NCI-H1092 (cell line): ENCODE results near the gene PCDHB5.
"Not testable (repeated sequence)": the region's sequence is repeated elsewhere in the genome, so short reads cannot be mapped to it uniquely, and the experiment has no call there.

Experiments
- DNase-seq: peaks from one replicate; lab custom pipeline; 2025; lab: John Stamatoyannopoulos, UW

Gene PCDHB5

GRCh38 chr5:141135030-141135717, at the start of gene PCDHB5:
TSS of gene PCDHB5 (plus strand) at chr5:141135206. CDS start at chr5:141135435, 229 bp downstream.
- DNase-seq, result no peak

- peak; percentile 67 for DNase-seq
Measured at GRCh38 chr5:141094481-141095262, 40.3 kb upstream of the PCDHB5 start, which contains the start of gene PCDHB2. TSS of gene PCDHB2 (plus strand) at chr5:141094615. CDS start at chr5:141094791, 176 bp downstream.

DNA sequence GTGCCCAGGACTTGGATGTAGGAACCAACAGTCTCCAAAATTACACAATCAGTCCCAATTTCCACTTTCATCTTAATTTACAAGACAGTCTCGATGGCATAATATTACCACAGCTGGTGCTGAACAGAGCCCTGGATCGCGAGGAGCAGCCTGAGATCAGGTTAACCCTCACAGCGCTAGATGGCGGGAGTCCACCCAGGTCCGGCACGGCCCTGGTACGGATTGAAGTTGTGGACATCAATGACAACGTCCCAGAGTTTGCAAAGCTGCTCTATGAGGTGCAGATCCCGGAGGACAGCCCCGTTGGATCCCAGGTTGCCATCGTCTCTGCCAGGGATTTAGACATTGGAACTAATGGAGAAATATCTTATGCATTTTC, 39.8 kb upstream of the PCDHB5 start:
- no peak for DNase-seq

DNA sequence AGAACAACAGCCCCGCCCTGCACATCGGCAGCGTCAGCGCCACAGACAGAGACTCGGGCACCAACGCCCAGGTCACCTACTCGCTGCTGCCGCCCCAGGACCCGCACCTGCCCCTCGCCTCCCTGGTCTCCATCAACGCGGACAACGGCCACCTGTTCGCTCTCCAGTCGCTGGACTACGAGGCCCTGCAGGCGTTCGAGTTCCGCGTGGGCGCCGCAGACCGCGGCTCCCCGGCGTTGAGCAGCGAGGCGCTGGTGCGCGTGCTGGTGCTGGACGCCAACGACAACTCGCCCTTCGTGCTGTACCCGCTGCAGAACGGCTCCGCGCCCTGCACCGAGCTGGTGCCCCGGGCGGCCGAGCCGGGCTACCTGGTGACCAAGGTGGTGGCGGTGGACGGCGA, 38.8 kb upstream of the PCDHB5 start:
- DNase-seq, result not testable (repeated sequence)

GRCh38 chr5:141096586-141096985, 38.4 kb upstream of the PCDHB5 start:
- DNase-seq, result not testable (repeated sequence)

GRCh38 chr5:141100243-141100805, 34.7 kb upstream of the PCDHB5 start, which contains the start of gene PCDHB3:
TSS of gene PCDHB3 (plus strand) at chr5:141100473. CDS start at chr5:141100650, 177 bp downstream.
- DNase-seq, result no peak

- DNase-seq, result no peak
Measured at GRCh38 chr5:141101059-141101458, 33.9 kb upstream of the PCDHB5 start.

DNA sequence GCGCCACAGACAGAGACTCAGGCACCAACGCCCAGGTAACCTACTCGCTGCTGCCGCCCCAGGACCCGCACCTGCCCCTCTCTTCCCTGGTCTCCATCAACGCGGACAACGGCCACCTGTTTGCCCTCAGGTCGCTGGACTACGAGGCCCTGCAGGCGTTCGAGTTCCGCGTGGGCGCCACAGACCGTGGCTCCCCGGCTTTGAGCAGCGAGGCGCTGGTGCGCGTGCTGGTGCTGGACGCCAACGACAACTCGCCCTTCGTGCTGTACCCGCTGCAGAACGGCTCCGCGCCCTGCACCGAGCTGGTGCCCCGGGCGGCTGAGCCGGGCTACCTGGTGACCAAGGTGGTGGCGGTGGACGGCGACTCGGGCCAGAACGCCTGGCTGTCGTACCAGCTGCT, 32.9 kb upstream of the PCDHB5 start:
- DNase-seq, result not testable (repeated sequence)

DNA sequence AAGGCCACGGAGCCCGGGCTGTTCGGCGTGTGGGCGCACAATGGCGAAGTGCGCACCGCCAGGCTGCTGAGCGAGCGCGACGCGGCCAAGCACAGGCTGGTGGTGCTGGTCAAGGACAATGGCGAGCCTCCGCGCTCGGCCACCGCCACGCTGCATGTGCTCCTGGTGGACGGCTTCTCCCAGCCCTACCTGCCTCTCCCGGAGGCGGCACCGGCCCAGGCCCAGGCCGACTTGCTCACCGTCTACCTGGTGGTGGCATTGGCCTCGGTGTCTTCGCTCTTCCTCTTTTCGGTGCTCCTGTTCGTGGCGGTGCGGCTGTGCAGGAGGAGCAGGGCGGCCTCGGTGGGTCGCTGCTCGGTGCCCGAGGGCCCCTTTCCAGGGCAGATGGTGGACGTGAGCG, 32.5 kb upstream of the PCDHB5 start:
- DNase-seq, result not testable (repeated sequence)

DNA sequence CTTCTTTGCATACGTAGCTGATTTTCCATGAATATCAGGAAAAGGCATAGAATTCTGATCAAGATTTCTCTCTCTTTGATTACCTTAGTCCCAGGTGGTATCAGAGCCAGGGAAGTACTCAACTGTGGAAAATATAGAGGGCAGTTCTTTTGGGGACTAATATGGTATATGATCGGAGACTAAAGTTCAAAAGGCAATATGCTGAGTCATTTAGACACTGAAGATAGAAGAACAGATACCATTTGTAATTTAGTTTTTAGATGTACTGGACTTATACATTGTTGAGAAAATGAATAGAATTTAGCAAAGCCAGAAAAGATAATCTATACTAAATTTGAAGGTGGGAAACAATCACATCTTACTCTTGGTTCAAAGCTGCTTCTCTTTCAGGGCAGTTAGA, 29.7 kb upstream of the PCDHB5 start:
- DNase-seq, result no peak

GRCh38 chr5:141119250-141119649, 15.8 kb upstream of the PCDHB5 start:
- no peak for DNase-seq

- no peak for DNase-seq
Measured at GRCh38 chr5:141121563-141121962, 13.4 kb upstream of the PCDHB5 start, which contains the start of gene PCDHB4. TSS of gene PCDHB4 (plus strand) at chr5:141121818. CDS start at chr5:141121999, 181 bp downstream.

- DNase-seq, result no peak
Measured at GRCh38 chr5:141121985-141122384, 13.0 kb upstream of the PCDHB5 start.

- not testable (repeated sequence) for DNase-seq
Measured at GRCh38 chr5:141123396-141124135, 11.4 kb upstream of the PCDHB5 start.

- DNase-seq, result no peak
Measured at GRCh38 chr5:141127305-141127704, 7.7 kb upstream of the PCDHB5 start.

- DNase-seq, result no peak
Measured at GRCh38 chr5:141135718-141136266, 786 bp downstream of the PCDHB5 start.

DNA sequence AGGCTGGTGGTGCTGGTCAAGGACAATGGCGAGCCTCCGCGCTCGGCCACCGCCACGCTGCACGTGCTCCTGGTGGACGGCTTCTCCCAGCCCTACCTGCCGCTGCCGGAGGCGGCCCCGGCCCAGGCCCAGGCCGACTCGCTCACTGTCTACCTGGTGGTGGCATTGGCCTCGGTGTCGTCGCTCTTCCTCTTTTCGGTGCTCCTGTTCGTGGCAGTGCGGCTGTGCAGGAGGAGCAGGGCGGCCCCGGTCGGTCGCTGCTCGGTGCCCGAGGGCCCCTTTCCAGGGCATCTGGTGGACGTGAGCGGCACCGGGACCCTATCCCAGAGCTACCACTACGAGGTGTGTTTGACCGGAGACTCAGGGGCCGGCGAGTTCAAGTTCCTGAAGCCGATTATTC, 2.3 kb downstream of the PCDHB5 start:
- not testable (repeated sequence) for DNase-seq

- no peak for DNase-seq
Measured at GRCh38 chr5:141149812-141150211, 14.8 kb downstream of the PCDHB5 start, which contains the start of gene PCDHB6. TSS of gene PCDHB6 (plus strand) at chr5:141150057. CDS start at chr5:141150258, 201 bp downstream.

GRCh38 chr5:141150224-141150992, 15.4 kb downstream of the PCDHB5 start:
- DNase-seq, result no peak

GRCh38 chr5:141150993-141151325, 16.0 kb downstream of the PCDHB5 start:
- DNase-seq, result no peak

GRCh38 chr5:141151632-141152031, 16.6 kb downstream of the PCDHB5 start:
- DNase-seq, result not testable (repeated sequence)
